HG02852 (cell line): ENCODE measurements around the gene UGT2B10.
"Not testable (repeated sequence)": the region's sequence is repeated elsewhere in the genome, so short reads cannot be mapped to it uniquely, and the experiment has no call there.

Source experiments
- ATAC-seq: cut with Tn5 transposase; IDR thresholded peaks from one replicate; pipeline ENCODE4 v1.9.1; 2021; ENCODE audit warnings: mild to moderate bottlenecking, moderate library complexity; ENCODE audit not compliant: unreplicated experiment

The UGT2B10 gene

DNA sequence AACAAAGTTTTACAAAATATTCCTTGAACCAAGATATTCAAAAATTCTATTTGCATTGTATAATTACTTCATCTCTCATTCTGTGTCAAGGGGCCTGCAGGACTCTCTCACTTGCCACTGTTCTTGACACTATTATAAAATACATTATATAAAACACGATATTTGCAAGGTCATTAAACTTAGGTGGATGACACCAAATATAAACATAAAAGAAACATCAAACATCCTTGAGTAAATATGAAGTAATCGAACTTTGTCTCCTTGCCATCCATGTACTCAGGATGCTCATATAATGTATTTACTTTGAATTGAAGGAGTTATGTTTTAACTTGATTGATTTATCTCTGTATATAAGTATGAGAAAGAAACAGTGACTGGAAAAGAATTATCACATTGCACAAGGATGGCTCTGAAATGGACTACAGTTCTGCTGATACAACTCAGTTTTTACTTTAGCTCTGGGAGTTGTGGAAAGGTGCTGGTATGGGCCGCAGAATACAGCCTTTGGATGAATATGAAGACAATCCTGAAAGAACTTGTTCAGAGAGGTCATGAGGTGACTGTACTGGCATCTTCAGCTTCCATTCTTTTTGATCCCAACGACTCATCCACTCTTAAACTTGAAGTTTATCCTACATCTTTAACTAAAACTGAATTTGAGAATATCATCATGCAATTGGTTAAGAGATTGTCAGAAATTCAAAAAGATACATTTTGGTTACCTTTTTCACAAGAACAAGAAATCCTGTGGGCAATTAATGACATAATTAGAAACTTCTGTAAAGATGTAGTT lies at the start of gene UGT2B10:
TSS of gene UGT2B10 (plus strand) at position 378 of the 793 bp plus-strand sequence. CDS start at position 404, 26 bp downstream.
- not testable (repeated sequence) for ATAC-seq

DNA sequence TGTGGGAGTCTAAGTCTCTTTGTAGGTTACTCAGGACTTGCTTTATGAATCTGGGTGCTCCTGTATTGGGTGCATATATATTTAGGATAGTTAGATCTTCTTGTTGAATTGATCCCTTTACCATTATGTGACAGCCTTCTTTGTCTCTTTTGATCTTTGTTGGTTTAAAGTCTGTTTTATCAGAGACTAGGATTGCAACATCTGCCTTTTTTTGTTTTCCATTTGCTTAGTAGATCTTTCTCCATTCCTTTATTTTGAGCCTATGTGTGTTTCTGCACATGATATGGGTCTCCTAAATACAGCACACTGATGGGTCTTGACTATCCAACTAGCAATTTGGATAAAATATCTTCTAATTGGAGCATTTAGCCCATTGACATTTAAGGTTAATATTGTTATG lies 44.0 kb upstream of the UGT2B10 start:
- not testable (repeated sequence) for ATAC-seq

DNA sequence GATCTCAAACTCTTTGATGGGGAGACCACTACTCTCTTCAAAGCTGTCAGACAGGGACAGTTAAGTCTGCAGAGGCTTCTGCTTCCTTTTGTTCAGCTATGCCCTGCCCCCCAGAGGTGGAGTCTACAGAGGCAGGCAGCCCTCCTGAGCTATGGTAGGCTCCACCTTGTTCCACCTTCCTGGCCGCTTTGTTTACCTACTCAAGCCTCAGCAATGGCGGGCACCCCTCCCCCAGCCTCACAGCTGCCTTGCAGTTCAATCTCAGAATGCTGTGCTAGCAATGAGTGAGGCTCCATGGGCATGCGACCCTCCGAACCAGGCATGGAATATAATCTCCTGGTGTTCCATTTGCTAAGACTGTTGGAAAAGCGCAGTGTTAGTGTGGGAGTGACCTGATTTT lies 42.1 kb upstream of the UGT2B10 start:
- ATAC-seq, result no peak

DNA sequence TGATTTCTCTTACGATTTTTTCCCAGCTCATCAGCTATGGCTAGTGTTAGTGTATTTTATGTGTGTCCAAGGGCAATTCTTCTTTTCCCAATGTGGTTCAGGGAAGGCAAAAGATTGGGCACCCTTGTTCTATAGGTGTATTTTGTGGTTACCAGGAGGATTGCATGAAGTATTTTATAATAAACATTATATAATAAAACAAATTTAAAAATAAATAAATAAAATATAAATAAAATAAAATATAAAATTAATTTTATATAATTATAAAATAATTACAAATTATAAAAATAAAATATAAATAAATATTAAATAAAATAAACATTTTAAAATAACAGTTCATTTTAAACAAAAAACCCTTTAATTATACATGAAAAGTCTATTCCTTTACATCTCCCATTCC lies 35.6 kb upstream of the UGT2B10 start:
- ATAC-seq, result no peak

DNA sequence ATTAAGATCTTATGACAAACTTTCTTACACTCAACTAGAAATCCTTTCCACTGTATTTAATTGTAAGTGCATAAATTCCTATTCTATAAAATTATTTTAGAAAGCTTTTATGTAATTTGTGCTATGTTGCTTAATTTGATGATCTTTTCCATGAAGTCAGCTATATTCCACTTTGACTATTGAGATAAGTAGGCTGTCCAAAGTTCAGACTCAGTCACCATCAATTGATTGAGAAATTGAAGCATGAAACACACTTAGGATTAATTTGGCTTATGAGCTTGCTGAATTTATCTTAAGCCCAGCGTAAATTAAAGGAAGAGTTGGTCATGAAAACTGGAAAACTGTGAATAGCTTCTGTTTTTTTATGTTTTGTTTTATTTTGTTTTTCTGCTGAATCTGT lies 18.7 kb upstream of the UGT2B10 start:
- no peak for ATAC-seq

DNA sequence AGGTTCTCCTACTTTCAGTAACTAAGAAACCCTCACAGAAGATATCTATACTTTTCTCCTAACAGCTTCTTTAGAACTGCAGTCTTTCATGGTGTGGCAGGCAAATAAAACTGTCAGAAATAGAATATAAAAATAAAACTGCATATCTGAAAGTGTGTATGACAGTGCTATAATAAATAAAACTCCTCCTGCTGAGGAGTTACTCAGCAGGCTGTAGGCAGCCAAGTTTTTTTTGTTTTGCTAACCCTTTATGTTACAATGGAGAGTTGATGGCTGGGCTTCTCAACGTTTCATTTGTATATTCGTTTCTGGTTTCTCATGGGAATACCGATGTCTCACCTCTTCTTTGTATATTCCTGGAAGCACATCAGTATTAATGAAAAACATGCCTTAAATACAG lies 18.2 kb upstream of the UGT2B10 start:
- ATAC-seq, result no peak

DNA sequence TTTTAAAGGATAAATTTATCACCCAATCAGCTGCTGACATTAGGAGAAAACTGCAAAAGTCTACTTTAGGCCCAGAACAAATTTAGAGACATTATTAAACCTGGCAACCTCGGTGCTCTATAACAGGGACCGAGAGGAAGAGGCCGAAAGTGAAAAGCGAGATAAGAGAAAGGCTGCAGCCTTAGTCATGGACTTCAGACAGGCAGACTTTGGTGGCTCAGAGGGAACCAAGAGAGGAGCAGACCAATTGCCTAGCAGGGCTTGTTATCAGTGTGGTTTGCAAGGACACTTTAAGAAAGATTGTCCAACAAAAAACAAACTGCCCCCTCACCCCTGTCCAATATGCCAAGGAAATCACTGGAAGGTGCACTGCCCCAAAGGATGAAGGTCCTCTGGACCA lies 12.8 kb upstream of the UGT2B10 start:
- no peak for ATAC-seq

DNA sequence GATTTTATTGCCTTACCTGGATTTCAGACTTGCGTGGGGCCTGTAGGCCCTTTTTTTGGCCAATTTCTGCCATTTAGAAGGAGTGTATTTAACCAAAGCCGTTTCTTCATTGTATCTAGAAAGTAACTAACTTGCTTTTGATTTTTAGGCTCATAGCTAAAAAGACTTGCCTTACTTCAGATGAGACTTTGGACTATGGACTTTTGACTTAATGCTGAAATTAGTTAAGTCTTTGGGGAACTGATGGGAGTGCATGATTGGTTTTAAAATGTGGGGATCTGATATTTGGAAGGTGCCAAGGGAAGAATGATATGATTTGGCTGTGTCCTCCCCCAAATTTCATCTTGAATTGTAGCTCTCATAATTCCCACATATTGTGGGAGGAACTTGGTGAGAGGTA lies 7.7 kb upstream of the UGT2B10 start:
- no peak for ATAC-seq

DNA sequence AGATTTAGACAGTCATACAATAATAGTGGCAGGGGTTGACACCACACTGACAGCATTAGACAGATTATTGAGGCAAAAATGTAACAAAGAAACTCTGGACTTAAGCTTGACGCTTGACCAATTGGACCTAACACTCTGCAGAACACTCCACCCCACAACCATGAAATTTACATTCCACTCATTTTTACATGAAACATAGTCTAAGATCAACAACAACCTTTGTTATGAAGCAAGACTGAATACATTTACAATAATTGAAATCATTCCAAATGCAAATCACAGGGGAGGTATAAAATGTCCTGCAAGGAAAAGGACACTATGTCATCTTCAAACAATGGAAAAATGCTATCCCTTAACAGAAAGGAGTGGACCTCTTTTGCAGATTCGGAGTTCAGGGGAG lies 4.9 kb upstream of the UGT2B10 start:
- no peak for ATAC-seq

DNA sequence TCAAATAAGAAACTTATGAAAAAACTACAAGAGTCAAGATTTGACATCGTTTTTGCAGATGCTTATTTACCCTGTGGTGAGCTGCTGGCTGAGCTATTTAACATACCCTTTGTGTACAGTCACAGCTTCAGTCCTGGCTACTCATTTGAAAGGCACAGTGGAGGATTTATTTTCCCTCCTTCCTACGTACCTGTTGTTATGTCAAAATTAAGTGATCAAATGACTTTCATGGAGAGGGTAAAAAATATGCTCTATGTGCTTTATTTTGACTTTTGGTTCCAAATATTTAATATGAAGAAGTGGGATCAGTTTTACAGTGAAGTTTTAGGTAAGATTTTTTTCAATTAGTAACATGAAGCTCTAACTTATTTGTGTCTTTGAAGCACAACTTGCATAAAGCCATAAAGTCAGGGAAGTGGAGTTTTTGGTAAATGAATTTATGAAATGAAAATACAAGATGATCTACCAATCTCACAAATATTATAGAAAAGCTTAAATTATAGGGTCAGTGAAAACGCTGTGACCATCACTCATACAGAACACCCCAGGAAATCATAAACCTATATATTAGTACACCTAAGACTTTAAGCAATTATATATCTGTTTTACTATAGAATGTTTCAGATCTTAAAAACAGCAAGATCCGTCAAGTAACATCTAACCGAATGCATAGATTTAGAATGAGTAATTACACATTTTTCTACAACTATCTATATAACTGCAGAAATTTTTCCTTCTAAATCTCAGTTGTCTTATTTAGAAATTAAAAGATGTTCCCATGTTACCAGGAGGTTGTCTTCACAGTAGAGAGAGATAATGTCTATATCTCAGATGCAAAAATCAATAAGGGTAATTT lies 844 bp downstream of the UGT2B10 start:
- not testable (repeated sequence) for ATAC-seq

DNA sequence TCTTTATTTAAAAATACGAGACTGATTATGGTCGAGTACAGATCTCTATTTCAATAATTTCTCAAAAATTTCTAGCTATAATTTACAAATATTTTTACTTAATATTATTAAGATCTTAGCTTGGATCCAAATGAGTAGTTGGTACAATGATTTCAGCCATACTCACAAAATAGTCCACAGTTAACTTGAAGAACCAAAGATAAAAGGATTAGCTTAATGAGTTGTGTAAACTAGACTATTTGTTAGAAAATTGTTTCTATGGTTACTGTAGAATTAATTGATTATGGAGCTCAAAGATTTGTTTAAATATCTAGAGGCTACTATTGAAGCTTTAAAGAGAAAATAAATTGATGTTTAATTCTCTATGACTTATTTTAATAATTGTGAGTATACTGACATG lies 1.6 kb downstream of the UGT2B10 start:
- no peak for ATAC-seq

DNA sequence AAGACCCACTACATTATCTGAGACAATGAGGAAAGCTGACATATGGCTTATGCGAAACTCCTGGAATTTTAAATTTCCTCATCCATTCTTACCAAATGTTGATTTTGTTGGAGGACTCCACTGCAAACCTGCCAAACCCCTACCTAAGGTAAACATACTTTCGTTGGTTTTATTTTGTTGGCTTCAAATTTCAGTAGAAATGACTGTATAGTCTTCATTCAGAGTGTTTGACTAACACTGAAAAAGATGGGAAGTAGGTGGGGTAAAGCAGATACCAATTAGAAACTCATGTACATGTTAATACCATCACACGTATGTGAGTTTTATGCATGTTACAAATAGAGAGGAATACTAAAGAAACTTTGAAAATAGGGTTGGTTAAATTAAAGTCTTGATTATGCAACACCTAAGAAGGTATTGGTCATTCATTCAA lies 2.3 kb downstream of the UGT2B10 start:
- ATAC-seq, result not testable (repeated sequence)

DNA sequence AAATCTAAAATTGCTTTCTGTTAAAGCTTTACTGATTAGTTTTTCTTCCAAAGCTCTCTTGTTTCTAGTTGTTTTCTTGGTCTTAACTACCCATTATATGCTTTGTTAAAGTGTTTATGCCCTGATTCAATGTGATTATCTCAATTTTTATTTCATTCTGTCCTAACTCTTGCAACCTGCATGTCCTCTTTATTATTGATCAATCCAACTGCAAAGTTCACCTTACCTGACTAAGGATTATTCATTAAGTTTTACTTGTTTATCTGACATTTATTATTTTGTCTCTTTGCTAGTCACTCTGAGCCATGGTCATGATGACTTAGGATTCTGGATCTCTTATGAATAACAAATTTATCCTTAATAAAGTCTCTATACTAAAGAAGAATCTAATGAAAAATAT lies 15.8 kb downstream of the UGT2B10 start:
- no peak for ATAC-seq

DNA sequence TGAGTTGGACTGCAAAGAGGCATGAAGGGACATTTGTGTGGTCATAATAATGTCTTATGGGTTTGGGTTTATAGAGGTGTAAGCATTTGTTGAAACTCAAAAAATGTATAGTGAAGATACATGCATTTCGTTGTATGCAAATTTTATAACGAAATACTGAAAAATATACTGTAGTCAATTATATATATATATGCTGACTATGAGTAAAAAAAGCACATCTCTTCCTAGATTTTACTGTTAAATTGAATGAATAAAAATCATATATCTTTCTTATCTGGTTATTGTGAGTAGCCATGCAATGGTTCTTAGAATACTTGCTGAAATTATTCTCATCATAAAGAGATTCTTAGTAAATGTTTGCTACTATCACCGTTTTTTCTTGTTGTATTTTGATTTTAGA lies 34.5 kb downstream of the UGT2B10 start:
- ATAC-seq, result no peak

DNA sequence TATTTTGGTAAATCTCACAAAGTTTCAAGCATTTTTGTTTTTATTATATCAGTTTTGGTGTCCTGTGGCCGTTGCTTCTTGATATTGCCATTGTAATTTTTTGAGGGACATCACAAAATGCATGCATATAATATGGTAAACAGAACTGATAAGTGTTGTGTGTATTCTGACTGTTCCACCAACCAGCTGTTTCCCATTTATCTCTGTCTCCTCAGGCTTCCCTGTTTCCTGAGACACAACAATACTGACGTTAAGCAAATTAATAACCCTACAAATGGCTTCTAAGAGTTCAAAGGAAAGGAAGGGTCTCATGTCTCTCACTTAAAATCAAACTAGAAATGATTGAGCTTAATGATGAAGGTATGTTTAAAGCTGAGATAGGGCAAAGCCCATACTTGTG lies 40.0 kb downstream of the UGT2B10 start:
- ATAC-seq, result no peak

DNA sequence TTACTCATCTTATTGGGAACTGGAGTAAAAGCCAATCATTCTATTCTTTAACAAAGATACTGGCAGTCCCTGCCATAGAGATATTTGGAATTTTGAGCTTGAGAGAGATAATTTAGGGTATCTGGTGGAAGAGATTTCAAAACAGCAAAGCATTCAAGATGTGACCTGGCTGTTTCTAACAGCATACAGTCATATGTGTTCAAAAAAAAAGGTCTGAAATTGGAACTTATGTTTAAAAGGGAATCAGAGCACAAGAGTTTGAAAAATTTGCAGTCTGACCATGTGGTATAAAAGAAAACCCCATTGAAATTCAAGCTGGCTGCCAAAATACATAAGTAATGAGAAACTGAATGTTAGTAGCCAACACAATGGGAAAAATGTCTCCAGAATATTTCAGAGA lies 42.2 kb downstream of the UGT2B10 start:
- ATAC-seq, result no peak

DNA sequence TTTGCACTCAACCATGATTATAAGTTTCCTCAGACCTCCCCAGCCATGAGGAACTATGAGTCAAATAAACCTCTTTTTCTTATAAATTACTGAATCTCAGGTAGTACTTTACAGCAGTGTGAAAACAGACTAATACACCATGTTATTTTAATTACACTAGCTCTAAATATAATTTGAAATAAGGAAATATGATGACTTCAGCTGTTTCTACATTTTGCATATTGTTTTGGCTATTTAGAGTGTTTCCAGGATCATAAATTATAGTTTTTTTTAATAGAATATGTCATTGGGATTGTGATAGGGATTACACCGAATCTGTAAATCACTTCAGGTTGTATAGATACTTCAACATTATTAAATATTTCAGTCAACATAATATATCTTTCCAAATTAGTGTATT lies 43.9 kb downstream of the UGT2B10 start:
- ATAC-seq, result no peak

DNA sequence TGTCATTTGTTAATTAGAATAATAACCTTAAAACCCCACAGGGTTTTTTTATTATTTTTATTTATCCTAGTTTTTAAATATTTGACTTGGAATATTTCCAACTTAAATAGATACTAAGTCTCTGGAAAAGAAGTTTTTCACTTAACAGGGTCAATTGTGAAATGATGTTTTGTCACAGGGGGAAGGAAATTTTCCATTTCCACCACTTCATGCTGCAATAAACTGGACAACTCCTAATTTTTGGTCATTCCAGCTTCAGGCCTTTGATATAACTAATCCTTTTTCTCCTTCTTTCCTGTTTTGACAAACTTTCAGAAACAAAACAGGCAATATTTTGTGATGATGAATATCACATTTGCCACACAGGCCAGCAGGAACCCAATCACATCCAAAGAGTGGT lies 45.3 kb downstream of the UGT2B10 start:
- ATAC-seq, result no peak

DNA sequence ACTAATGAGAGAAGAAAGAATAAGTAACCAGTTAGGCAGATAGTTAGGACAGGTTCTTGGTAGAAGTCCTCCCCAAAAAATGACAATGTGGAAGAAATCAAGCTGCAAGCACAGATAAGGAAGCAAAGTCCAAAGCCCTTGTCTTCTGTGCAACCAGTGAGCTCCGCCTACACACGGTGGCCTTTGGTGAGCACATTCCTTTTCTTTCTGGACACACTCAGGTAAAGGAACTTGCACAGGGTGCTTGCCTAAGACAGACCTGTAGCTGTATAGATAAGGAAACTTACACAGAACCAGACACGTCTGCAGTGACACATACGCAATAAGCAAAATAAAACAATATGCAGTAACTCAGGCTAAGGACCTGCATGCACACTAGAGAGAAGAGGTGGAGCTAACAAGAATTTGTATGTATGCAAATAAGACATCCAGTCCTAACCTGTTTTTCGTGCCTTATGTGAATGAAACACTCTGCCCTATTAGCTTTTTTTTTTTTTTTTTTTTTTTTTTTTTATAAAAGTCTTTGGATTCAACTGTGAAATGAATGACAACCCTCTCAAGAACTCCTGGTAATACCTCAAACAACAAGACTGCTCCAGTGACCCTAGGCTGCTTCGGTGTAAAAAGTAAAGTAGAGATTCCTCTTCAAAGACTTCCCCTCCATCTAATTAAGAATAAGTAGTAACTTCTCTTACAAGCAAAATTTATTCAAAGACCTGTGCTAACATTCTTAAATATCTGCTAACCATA lies 48.8 kb downstream of the UGT2B10 start:
- no peak for ATAC-seq

DNA sequence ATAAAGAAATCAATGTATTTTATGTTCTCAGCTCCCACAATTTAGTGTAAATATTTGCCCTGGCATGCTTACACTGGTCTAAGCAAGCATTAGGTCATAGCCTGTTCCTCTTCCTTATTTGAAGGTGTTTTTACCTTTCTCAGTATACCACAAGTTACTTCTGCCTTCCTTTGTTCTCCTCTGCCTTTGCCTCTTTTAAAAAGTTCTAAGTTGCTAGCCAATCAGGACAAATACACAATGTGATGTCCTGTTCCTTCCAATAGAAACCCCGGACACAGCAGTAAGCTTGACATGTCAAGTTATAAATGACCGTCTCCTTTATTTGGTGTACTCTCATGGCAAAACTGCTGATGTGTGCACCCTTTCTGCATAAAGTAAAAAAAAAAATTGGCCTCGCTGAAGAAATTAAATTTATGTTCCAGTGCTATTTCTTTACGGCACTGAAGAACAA lies 49.4 kb downstream of the UGT2B10 start:
- ATAC-seq, result no peak

DNA sequence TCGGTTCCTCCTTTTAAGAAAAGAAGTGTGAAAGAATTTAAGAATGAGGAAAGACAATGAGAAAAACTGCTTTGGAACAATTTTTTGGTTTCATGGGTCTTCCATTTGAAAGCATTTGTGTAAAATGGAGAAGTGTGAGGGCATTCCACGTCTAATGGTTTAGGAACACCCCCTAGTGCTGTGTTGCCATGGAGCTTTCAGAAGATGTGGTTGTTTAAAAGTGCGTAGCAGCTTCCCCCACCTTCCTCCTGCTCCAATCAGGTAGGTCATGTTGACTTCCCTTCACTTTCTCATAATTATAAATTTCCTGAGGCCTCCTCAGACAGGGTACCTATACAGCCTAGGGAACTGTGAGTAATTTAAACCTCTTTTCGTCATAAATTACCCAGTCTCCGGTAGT lies 50.0 kb downstream of the UGT2B10 start:
- no peak for ATAC-seq
